Activated gamma-delta T cell (primary cell): ENCODE data around the gene RNLS.

Experiments used
- DNase-seq: peaks from one replicate; lab custom pipeline; 2025; lab: John Stamatoyannopoulos, UW

Gene RNLS

GRCh38 chr10:88260329-88261051, 322.6 kb downstream of the RNLS start:
- no peak for DNase-seq

- DNase-seq = no peak
These were observed 323.7 kb downstream of the RNLS start for GRCh38 chr10:88259381-88259780.

DNA sequence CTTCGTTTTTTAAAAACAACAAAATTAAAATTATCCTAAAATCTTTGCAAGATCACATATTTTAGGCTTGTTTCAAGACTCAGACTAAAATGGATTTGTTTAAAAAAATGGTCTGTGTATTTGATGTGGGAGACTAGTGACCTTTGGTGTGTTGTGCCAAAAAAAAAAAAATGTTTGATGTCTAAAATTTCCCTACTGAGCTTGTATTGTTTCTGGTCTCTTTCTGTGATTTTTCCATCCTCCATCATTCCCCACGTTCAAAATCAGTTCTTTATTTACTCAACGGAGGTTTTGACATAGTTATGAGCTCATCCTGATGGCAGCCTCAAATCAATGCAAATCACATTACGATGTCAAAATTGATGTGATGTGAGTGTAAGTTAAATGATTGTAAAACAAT, 326.2 kb downstream of the RNLS start:
- no peak for DNase-seq

GRCh38 chr10:88256013-88256680, 327.0 kb downstream of the RNLS start:
- no peak for DNase-seq

- no peak for DNase-seq
These were observed 329.0 kb downstream of the RNLS start for GRCh38 chr10:88254091-88254490.

DNA sequence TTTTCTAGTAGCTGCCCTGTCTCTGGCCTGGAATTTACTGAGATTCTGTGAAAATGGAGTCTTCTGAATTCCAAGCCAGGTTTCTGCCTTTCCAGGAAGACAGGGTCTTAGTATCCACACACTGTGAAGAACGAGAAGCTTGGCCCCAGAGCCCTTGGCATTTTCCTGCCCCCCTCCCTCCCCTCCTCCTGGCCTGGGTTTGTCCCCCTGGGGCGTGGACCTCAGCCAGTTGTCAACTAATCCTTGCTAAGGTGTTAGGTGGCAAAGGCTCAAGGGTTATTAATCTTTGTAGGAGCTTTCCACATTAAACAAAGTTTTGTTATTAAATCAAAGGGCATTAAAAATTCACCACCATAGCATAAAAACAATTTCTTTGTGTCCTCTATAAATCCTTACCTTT, 329.5 kb downstream of the RNLS start:
- DNase-seq = no peak

GRCh38 chr10:88253128-88253527, 330.0 kb downstream of the RNLS start:
- DNase-seq = no peak

GRCh38 chr10:88249450-88249849, 333.7 kb downstream of the RNLS start:
- no peak for DNase-seq

- DNase-seq = no peak
These were observed 336.4 kb downstream of the RNLS start for GRCh38 chr10:88246675-88247074.

GRCh38 chr10:88245974-88246511, 337.1 kb downstream of the RNLS start:
- no peak for DNase-seq

- DNase-seq = no peak
These were observed 338.1 kb downstream of the RNLS start for GRCh38 chr10:88244781-88245625.

DNA sequence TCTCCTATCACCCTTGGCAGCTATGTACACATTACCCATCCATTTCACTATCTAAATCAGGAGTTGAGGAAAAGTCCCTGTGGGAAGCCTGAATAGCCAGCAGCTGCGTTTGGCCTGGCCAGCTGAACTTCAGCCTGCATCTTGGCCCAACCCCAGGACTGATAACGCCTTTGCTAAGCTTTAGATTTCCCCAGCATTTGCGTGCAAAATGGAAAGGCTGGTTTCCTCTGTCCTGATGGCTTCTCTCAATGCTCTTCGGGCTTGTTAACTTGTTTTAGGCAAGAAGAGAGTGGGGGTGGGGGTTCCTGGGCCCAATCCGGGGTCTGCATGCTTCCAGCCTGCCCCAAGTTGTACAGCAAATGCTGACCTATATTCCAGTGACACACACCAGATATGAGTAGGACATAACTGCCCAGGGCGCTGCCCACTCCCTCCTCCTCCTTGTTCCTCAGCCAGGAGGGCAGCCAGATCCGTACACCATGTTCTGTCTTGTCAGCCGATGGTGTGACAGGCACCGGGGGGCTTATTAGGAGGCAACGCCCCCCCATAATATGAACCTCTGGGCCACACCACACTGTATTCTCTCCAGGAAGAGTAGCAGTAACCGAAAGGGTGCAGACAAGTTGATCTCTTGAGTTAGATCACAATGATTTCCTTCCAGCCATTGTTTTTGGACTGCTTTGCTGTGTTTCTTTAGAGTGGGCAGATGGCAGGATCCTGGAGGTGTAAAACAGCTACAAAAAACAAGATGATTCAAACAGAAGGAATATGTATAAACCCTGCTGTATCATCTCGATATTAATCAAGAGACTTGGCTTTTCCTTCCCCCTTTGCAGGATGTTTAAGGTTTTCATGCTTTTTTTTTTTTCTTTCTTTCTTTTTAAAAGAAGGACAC, 339.0 kb downstream of the RNLS start:
- DNase-seq = no peak

- no peak for DNase-seq
These were observed 339.8 kb downstream of the RNLS start for GRCh38 chr10:88243202-88243744.

DNA sequence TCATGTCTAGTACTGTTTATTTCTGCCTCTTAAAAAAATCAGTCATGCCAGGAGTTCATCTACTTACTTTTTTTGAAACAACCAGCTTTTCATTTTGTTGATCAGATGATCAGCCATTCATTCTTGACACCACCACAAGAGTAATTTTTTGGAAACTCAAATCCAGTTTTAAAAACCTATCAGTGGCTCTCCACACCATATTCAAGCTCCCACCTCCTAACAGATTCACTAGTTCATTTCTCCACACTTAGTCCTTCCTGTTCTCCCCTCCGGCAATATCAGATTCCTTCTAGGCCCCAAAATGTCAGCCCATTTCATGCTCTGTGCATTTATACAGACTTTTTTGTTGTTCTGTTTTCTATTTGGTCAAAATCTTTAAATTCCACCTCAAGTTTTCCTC, 341.6 kb downstream of the RNLS start:
- DNase-seq = no peak

DNA sequence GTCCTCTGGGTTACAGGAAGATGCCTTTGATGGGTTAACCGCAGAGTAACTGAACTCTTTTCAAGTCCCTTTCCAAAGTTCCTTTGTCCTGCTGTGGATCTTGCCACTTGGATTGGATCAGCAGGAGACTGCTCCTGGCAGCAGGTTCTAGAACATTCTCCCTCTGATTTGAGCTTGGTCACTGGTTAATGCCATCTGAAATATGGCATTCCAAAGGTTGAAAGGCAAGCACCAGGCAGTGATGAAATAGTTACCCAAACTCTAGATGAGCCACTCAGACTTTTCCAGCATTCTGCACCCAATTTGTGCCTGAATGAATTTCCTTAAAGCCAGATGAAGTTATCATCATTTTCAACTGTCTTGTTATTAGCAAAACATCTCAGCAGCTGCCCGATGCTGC, 343.9 kb downstream of the RNLS start:
- no peak for DNase-seq

GRCh38 chr10:88238615-88238914, 344.6 kb downstream of the RNLS start:
- no peak for DNase-seq

DNA sequence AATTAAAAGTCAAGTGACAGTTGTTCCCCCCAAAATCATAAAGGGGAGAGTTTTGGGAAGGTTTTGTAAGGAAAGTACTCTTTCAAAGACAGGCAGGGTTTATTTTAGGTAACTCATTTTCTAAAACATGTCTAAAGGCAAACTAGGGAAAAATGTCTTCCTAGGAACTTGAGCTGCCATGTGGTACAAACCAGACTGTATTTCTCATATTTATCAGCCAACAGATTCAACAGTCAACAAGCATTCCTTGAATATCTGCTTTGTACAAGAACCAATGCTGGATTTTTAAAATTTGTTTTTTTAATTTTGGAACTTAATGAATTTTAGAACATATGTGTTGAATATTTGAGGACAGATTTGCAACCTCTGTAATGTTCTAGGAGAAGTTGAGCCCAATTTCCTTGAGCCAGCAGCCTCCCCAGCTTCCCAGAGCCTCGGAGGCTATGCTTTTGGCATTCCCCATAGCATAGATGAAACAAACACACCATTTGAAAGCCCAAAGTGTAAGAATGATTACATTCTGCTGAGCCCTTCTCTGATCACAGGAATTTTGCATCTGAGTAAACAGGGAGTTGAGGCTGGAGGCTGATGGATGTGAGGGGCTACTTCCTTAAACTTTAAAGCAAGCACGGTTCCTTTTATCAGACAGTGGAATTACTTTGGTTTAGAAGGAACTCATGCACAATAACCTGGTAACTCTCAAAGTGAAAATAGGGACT, 345.1 kb downstream of the RNLS start:
- DNase-seq = no peak

GRCh38 chr10:88236121-88236743, 346.9 kb downstream of the RNLS start:
- DNase-seq = no peak

DNA sequence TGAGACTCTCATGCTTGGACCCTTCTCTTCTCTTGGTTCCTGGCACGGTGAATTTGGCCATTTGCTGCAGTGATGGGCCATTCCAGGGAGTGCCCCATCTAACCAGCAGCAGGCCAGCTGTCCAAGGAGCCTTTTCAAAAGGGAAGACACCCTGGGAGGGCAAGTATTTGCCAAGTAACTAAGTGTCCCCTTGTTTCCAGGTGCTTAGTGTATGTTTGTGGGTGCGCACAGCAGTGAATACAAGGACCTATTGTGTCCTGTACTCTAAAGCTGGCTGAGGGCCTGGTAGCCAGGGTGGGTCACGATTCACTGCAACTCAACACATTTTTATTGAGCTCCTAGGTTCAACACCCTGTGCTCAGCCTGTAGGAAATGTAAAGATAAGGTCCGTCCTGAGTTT, 348.8 kb downstream of the RNLS start:
- DNase-seq = no peak

GRCh38 chr10:88233870-88234269, 349.2 kb downstream of the RNLS start:
- DNase-seq = no peak
